Thymus (tissue), 11 donors: ENCODE results near the gene FNDC4. TPM values are rescaled to one million over a fixed set of nuclear protein-coding genes. Genes with fewer than 3 reads are reported as not detected.

Experiments
- DNase-seq, 9 donors: peaks; one replicate each; pipeline ENCODE4 v3.0.0-alpha.2; 2013; ENCODE audit warnings: low spot score in 9 of 9, low read depth in 6 of 9, missing footprints in 1 of 9
- H3K27ac ChIP-seq, 2 donors: one replicate each; pipeline ENCODE4 v1.5.1; 2013; ENCODE audit warnings: control low read depth in 1 of 2, low read depth in 1 of 2, low read length in 1 of 2, mild to moderate bottlenecking in 1 of 2, moderate library complexity in 1 of 2
- H3K27me3 ChIP-seq, 2 donors: one replicate each; pipeline ENCODE4 v1.5.1; 2013; ENCODE audit warnings: low read length in 1 of 2; ENCODE audit not compliant: control insufficient read depth in 2 of 2, insufficient read depth in 1 of 2
- H3K36me3 ChIP-seq, 2 donors: one replicate each; pipeline ENCODE4 v1.5.1; 2013; ENCODE audit warnings: low read length in 1 of 2, mild to moderate bottlenecking in 1 of 2, moderate library complexity in 1 of 2; ENCODE audit not compliant: control insufficient read depth in 2 of 2, insufficient read depth in 2 of 2
- H3K4me1 ChIP-seq, 2 donors: one replicate each; pipeline ENCODE4 v1.5.1; 2013; ENCODE audit warnings: low read length in 2 of 2; ENCODE audit not compliant: control insufficient read depth in 2 of 2, insufficient read depth in 2 of 2
- H3K4me3 ChIP-seq, 2 donors: one replicate each; pipeline ENCODE4 v1.5.1; 2013; ENCODE audit warnings: low read length in 2 of 2, control low read depth in 1 of 2, mild to moderate bottlenecking in 1 of 2
- H3K9me3 ChIP-seq, 2 donors: one replicate each; pipeline ENCODE4 v1.5.1; 2013; ENCODE audit warnings: low read length in 1 of 2, mild to moderate bottlenecking in 1 of 2; ENCODE audit not compliant: control insufficient read depth in 2 of 2, insufficient read depth in 1 of 2
- WGBS: extraction: QIAGEN DNeasy Blood & Tissue Kit; methylation state at CpG from one replicate; pipeline ENCODE4 v1.1.7; 2013; 5-methylcytosine and 5-hydroxymethylcytosine counted together
- polyA plus RNA-seq: library from polyadenylated mRNA; stranded (reverse); fragments of 200-250 nt; gene quantifications from one replicate; pipeline ENCODE4 v1.2.3, GENCODE V29; 2013
- total RNA-seq: library from RNA; stranded (reverse); fragments of 120-200 nt; gene quantifications from one replicate; pipeline ENCODE4 v1.2.4, GENCODE V29; 2013
- donor health status: healthy.

FNDC4 gene
- total and polyA plus RNA-seq, 2 donors: 0.85 to 4.3 TPM

GRCh38 chr2:27442920-27443282 lies 52.1 kb downstream of the FNDC4 start:
- Histone ChIP-seq H3K27ac (no peak overlapping the region), H3K36me3 (peaks cover 41 to 53% of the 10 kb centered on the region in 2 donors), H3K4me3 (no peak overlapping the region), H3K27me3 (no peaks in the 10 kb centered on the region), H3K4me1 (peaks cover 0 to 16% of the 10 kb centered on the region in 2 donors), H3K9me3 (peaks cover 0 to 1% of the 10 kb centered on the region in 2 donors)
- no peak for DNase-seq
- WGBS: 95% methylated on average over 6 of the region's 6 CpGs

DNA sequence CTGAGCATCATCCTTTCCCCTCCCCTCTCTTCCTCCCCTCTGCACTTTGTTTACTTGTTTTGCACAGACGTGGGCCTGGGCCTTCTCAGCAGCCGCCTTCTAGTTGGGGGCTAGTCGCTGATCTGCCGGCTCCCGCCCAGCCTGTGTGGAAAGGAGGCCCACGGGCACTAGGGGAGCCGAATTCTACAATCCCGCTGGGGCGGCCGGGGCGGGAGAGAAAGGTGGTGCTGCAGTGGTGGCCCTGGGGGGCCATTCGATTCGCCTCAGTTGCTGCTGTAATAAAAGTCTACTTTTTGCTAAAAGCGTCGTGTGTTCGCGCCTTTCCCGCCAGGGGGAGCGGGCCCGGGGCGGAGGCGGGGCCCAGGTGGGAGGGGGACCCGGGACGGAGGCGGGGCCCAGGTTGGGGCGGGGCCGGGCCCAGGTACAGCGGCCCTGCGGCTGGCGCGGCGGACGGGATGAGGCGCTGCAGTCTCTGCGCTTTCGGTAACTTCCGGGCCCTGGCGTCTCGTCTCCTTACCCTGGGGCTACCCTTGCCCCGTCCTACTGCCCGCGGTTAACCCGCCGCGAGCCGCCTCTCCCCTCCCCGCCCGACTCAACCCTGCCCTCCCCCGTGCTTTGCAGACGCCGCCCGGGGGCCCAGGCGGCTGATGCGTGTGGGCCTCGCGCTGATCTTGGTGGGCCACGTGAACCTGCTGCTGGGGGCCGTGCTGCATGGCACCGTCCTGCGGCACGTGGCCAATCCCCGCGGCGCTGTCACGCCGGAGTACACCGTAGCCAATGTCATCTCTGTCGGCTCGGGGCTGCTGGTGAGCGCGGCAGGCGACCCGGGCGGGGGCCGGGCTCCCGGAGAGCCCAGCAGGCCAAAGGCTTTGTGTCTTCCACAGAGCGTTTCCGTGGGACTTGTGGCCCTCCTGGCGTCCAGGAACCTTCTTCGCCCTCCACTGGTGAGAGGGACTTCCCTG lies 52.8 kb downstream of the FNDC4 start, which contains the start of gene KRTCAP3:
KRTCAP3 (plus strand) TSS at position 424 of the 962 bp plus-strand sequence; CDS start at position 456, 32 bp downstream.
- WGBS: 84% methylated on average over 80 of the region's 80 CpGs
- Histone ChIP-seq H3K27ac (no peak within 1 kb of the TSS), H3K9me3 (peaks cover 0 to 1% of the 10 kb centered on the region in 2 donors), H3K27me3 (no peaks in the 10 kb centered on the region), H3K4me1 (peaks cover 0 to 16% of the 10 kb centered on the region in 2 donors), H3K36me3 (peaks cover 44 to 48% of the 10 kb centered on the region in 2 donors), H3K4me3 (peak within 1 kb of the TSS in 1 of 2 donors; percentile 22)
- DNase-seq: peak in 5 of 9 donors; percentile 45 to 66 (median 57)

Other genes with a start within 250 kb of the FNDC4 start
- gene SLC30A3, start 232.2 kb downstream of the FNDC4 start, total RNA-seq: 0.05 TPM
- 0.18 TPM for gene SLC30A3, start 232.2 kb downstream of the FNDC4 start, polyA plus RNA-seq
- not detected for gene DNAJC5G, start 219.8 kb downstream of the FNDC4 start, total RNA-seq
- 0.02 TPM for gene DNAJC5G, start 219.8 kb downstream of the FNDC4 start, polyA plus RNA-seq
- 0.14 TPM for gene TRIM54, start 212.8 kb downstream of the FNDC4 start, total RNA-seq
- gene TRIM54, start 212.8 kb downstream of the FNDC4 start, polyA plus RNA-seq: 0.52 TPM
- 1.0 TPM for gene UCN, start 186.8 kb downstream of the FNDC4 start, total RNA-seq
- 8.1 TPM for gene UCN, start 186.8 kb downstream of the FNDC4 start, polyA plus RNA-seq
- 51.1 TPM for gene MPV17, start 172.1 kb downstream of the FNDC4 start, total RNA-seq
- 94.1 TPM for gene MPV17, start 172.1 kb downstream of the FNDC4 start, polyA plus RNA-seq
- 31.1 TPM for gene GTF3C2, start 138.4 kb downstream of the FNDC4 start, total RNA-seq
- 39.9 TPM for gene GTF3C2, start 138.4 kb downstream of the FNDC4 start, polyA plus RNA-seq
- gene EIF2B4, start 124.9 kb downstream of the FNDC4 start, total RNA-seq: 30.5 TPM
- 56.0 TPM for gene EIF2B4, start 124.9 kb downstream of the FNDC4 start, polyA plus RNA-seq
- 83.6 TPM for gene SNX17, start 124.6 kb downstream of the FNDC4 start, total RNA-seq
- gene SNX17, start 124.6 kb downstream of the FNDC4 start, polyA plus RNA-seq: 77.8 TPM
- 9.3 TPM for gene ZNF513, start 114.5 kb downstream of the FNDC4 start, total RNA-seq
- gene ZNF513, start 114.5 kb downstream of the FNDC4 start, polyA plus RNA-seq: 30.7 TPM
- gene PPM1G, start 85.6 kb downstream of the FNDC4 start, total RNA-seq: 68.6 TPM
- 50.4 TPM for gene PPM1G, start 85.6 kb downstream of the FNDC4 start, polyA plus RNA-seq
- 43.9 TPM for gene NRBP1, start 66.6 kb downstream of the FNDC4 start, total RNA-seq
- 56.4 TPM for gene NRBP1, start 66.6 kb downstream of the FNDC4 start, polyA plus RNA-seq
- 1.6 TPM for gene KRTCAP3, start 52.8 kb downstream of the FNDC4 start, total RNA-seq
- 13.9 TPM for gene KRTCAP3, start 52.8 kb downstream of the FNDC4 start, polyA plus RNA-seq
- gene IFT172, start 5.5 kb downstream of the FNDC4 start, total RNA-seq: 7.6 TPM
- 34.2 TPM for gene IFT172, start 5.5 kb downstream of the FNDC4 start, polyA plus RNA-seq
- gene GCKR, start 1.6 kb upstream of the FNDC4 start, total RNA-seq: not detected
- gene GCKR, start 1.6 kb upstream of the FNDC4 start, polyA plus RNA-seq: 0.18 TPM
- gene ZNF512, start 87.8 kb upstream of the FNDC4 start, total RNA-seq: 41.6 TPM
- 33.6 TPM for gene ZNF512, start 87.8 kb upstream of the FNDC4 start, polyA plus RNA-seq
- 2.2 TPM for gene CCDC121, start 133.8 kb upstream of the FNDC4 start, total RNA-seq
- gene CCDC121, start 133.8 kb upstream of the FNDC4 start, polyA plus RNA-seq: 2.6 TPM
- gene GPN1, start 133.8 kb upstream of the FNDC4 start, total RNA-seq: 35.1 TPM
- 33.9 TPM for gene GPN1, start 133.8 kb upstream of the FNDC4 start, polyA plus RNA-seq
- gene SUPT7L, start 168.4 kb upstream of the FNDC4 start, total RNA-seq: 27.7 TPM
- 53.8 TPM for gene SUPT7L, start 168.4 kb upstream of the FNDC4 start, polyA plus RNA-seq
- 27.1 TPM for gene SLC4A1AP, start 168.7 kb upstream of the FNDC4 start, total RNA-seq
- gene SLC4A1AP, start 168.7 kb upstream of the FNDC4 start, polyA plus RNA-seq: 21.7 TPM